ENCODE results near the gene RNASET2. TPM values are rescaled to one million over a fixed set of nuclear protein-coding genes. Genes with fewer than 3 reads are reported as not detected.
A peak's percentile ranks its signal among the peaks of the same experiment; 100 is the strongest.

Gene RNASET2
- total and polyA plus RNA-seq, 2 of the 13 experiments (the other 11 are each of a cell fraction or from before 2014, with no cell fraction given) = 44.6 to 597 TPM

- TF ChIP-seq LRRFIP1 (CRISPR knock-in tag; conservative IDR thresholded peaks at IDR 0.05) (0 out of 2 replicates have a peak, but pooled peaks have one; percentile 67), TEF (CRISPR knock-in tag; IDR thresholded peaks at IDR 0.05) (no peak), AGO2 (optimal IDR thresholded peaks at IDR 0.05; ENCODE audit: low read depth, low read length) (peak; percentile 94), ZNF687 (CRISPR knock-in tag; IDR thresholded peaks at IDR 0.05) (peak; percentile 93), ZNF510 (CRISPR knock-in tag; IDR thresholded peaks at IDR 0.05; ENCODE audit: low read depth) (peak; percentile 28; the same call in 1 of the 2 replicates), ZHX1 (CRISPR knock-in tag; IDR thresholded peaks at IDR 0.05; ENCODE audit: low read depth) (peak; percentile 1; the same call in 1 of the 2 replicates), SNAPC2 (CRISPR knock-in tag; IDR thresholded peaks at IDR 0.05) (peak; percentile 52; the same call in 1 of the 2 replicates), RCOR2 (CRISPR knock-in tag; IDR thresholded peaks at IDR 0.05) (peak; percentile 68; the same call in 1 of the 2 replicates), DDIT3 (CRISPR knock-in tag; IDR thresholded peaks at IDR 0.05) (no peak), ZNF367 (CRISPR knock-in tag; IDR thresholded peaks at IDR 0.05; ENCODE audit: borderline replicate concordance) (no peak), ASH2L (IDR thresholded peaks at IDR 0.05; ENCODE audit: insufficient read length, low read depth, low read length) (no peak), MTA3 (CRISPR knock-in tag; IDR thresholded peaks at IDR 0.05) (no peak), CBX2 (IDR thresholded peaks at IDR 0.05; ENCODE audit: low read depth, low read length) (no peak), CBX2 (CRISPR knock-in tag; IDR thresholded peaks at IDR 0.05; ENCODE audit: low read depth) (peak; percentile 41; the same call in 1 of the 2 replicates), PCBP2 (optimal IDR thresholded peaks at IDR 0.05; ENCODE audit: low read depth, low read length, poor library complexity, severe bottlenecking) (peak; percentile 6), HOXA5 (CRISPR knock-in tag; IDR thresholded peaks at IDR 0.05) (no peak), ZNF816 (CRISPR knock-in tag; IDR thresholded peaks at IDR 0.05; ENCODE audit: borderline replicate concordance) (no peak; the same call in 1 of the 2 replicates)
These were observed 896 bp upstream of the RNASET2 start (continued) for GRCh38 chr6:166957087-166957804.

Measured in HepG2 (cell line).